Activated naive CD4-positive, alpha-beta T cell treated with Interleukin-2 at 50 U/mL for 16 hours (primary cell): ENCODE data around the gene AFF3.
"Not testable (repeated sequence)": the region's sequence is repeated elsewhere in the genome, so short reads cannot be mapped to it uniquely, and the experiment has no call there.

ENCODE experiments used
- DNase-seq: peaks from one replicate; pipeline ENCODE4 v3.0.0-alpha.2; 2020

Gene AFF3

GRCh38 chr2:100148883-100149282, 6.5 kb upstream of the AFF3 start:
- no peak for DNase-seq

DNA sequence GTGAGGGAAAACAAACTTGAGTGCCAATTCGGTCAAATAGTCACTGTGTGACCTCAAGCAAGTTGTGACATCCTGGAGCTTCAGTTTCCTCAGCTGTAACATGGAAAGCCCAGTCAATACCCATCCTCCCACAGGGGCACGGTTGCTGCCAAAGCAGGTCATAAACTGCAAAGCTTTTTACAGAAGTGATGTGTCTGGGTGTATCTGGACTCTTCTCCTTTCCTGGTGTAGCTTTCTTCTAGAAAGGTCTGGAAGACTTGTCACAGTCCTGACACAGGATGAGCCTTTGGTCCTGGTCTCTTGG, 4.2 kb upstream of the AFF3 start:
- no peak for DNase-seq

DNA sequence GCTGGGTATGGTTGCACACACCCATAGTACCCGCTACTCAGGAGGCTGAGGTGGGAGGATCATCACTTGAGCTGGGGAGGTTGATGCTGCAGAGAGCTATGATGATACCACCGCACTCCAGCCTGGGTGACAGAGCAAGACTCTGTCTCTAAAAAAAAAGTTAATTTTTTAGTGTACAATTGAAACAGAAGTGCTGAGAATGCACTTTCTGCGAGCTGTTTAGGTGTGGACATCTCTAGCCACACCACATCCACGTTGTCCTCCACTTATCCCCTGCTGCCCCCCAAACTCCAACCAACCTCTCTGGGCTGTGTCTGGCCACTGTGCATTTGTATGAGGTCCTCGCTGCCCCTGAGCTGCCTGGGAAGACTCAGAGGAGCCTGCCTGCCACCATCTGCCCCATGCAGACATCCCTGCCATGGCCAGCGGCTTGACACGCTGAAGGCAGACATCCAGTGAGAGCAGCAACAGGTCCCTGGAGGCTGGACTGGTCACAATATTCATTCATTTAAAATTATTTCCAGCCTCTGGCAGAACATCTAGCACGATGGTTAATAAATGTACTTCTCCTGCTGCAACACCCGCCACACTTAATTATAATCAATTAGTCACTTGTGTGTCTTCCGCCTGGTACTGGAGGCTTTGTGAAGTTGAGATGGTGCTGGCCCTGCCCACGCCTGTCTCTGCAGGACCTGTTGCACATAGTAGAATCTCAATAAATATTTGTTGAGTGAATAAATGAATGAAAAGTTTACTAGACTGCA, 3.7 kb upstream of the AFF3 start:
- DNase-seq = no peak

- no peak for DNase-seq
Measured at GRCh38 chr2:100143286-100143685, 896 bp upstream of the AFF3 start.

- no peak for DNase-seq
Measured at GRCh38 chr2:100141906-100142305, 484 bp downstream of the AFF3 start.

- no peak for DNase-seq
Measured at GRCh38 chr2:100140582-100140981, 1.8 kb downstream of the AFF3 start.

GRCh38 chr2:100137866-100138570, 4.4 kb downstream of the AFF3 start:
- no peak for DNase-seq

GRCh38 chr2:100137318-100137717, 5.1 kb downstream of the AFF3 start:
- no peak for DNase-seq

DNA sequence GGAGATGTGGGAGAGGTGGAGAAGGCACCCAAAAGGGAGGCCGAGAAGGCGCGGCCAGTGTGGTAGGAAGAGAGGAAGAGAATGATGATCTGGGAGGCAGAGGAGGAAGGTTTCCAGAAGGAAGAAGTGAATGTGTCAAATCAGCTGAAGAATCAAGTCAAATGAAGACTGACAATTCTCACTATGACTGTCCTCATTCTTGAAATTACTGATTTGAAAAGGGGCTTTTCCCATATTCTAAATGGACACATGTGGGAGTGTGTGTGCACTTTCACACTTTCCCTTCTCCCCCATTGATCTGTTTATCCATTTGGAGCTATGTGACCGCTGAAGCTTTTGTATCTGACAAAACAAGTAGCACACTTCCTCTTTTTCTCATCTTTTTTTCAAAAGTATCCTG, 6.1 kb downstream of the AFF3 start:
- DNase-seq = no peak

DNA sequence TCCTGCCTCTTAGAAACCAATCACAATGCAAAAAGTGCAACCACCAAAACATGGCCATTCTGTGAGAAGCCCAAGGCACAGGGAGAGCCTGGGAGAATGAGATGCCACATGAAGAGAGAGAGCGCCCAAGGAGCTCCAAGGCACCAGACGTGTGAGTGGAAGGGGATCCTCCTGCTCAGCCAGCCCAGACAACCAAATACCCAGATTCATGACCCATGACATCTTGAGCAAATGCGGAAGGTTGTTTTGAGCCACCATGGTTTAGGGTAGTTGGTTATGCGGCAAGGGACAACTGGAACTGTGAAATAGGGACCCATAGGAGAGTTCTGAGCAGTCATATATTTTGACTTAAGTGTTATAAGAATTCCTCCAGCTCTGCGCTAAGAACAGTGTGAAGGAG, 7.0 kb downstream of the AFF3 start:
- DNase-seq = no peak

GRCh38 chr2:100130595-100131391, 11.6 kb downstream of the AFF3 start:
- DNase-seq = no peak

- DNase-seq = no peak
Measured at GRCh38 chr2:100126897-100127401, 15.4 kb downstream of the AFF3 start.

DNA sequence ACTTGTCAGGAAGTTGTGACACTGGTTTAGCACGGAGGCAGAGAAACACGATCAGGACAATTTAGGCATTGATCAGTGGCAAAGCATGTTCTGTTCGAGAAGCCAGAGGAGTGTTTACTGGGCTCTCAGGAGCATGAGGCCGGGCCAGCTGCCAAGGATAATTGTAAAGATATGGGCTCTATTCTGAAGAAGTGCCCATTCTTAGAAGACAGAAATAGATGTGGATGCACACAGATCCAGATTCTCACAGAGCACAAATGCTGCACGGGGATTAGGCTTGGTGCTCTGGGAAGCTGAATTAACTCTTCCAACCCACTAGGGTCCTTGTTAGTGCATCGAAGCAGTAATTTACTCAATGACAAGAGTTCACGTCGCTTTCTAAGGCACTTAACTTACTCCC, 16.2 kb downstream of the AFF3 start:
- no peak for DNase-seq

DNA sequence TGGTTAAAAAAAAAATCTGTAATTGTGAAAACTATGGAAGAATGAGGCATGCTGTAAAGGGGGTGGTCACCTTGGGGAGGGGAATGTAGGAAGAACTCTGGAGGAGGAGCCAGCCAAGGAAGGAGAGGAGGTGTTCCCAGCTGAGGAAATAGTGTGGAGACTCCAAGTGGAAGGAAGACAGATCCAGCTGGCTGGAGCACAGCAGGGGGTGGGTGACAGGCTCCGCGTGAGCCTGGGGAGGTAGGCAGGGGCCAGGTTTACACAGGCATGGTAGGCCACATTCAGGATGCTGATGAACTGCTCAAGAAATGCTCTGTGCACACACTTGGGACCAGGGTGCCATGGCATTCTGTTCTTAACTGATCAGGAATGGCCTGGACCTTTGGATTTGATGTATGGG, 16.8 kb downstream of the AFF3 start:
- no peak for DNase-seq

GRCh38 chr2:100124761-100125160, 17.6 kb downstream of the AFF3 start:
- DNase-seq = no peak

- no peak for DNase-seq
Measured at GRCh38 chr2:100121124-100121718, 21.2 kb downstream of the AFF3 start.

DNA sequence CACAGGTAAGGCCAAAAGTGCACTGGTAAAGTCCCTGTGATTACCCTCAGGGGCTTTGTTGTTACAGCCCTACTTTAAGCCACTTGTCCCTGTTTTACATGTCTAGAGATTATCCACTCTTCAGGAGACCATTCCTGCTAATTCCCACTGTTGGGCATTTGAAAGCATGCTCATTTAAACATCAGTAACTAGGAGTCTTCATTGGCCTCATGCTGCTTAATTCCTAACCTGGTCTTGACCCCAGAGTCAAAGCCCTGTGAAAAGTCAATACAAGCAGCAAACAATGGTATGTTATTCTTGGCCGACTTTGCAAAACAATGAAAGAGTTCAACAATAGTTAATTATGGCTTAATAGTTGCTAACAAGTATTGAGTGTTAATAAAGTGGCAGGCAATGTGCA, 23.2 kb downstream of the AFF3 start:
- DNase-seq = no peak

DNA sequence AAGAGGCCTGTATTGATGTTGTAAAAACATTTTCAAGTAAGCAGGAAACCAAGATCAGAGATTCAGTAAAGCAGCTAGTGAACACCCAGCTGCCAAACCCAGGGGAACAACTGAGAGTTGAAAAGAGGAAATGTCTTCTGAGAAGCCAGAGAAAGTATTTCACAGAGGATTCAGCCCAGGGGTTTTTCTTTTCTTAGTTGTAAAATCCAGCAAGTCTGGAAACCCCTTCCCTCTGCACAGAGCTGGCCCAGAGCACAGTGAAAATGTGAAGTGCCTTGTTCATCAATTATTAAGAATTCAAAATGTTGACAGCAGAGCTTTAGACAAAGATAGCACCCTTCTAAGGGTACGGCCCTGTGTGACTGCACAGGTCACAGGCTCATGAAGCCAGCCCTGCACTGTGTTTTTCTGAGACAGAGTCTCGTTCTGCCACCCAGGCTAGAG, 28.4 kb downstream of the AFF3 start:
- DNase-seq = no peak

- DNase-seq = no peak
Measured at GRCh38 chr2:100110614-100111000, 31.8 kb downstream of the AFF3 start.

- DNase-seq = no peak
Measured at GRCh38 chr2:100109986-100110613, 32.3 kb downstream of the AFF3 start.

DNA sequence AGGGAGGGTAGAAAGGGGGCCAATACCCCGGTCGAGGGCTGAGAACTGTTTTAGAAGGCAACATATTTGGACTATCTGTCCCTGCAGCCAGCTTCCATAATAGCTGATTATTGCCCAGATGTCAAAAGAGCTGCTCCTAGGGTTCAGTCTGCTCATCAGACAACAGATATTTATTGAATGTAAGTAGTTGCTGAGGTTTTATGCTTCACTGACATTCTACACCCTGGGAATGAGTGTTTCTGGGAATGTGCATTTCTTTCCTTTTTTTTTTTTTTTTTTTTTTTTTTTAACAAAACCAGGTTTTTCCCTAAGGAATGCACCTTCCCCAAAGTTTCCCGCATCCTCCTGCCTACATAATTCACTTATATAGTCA, 33.8 kb downstream of the AFF3 start:
- DNase-seq = not testable (repeated sequence)

DNA sequence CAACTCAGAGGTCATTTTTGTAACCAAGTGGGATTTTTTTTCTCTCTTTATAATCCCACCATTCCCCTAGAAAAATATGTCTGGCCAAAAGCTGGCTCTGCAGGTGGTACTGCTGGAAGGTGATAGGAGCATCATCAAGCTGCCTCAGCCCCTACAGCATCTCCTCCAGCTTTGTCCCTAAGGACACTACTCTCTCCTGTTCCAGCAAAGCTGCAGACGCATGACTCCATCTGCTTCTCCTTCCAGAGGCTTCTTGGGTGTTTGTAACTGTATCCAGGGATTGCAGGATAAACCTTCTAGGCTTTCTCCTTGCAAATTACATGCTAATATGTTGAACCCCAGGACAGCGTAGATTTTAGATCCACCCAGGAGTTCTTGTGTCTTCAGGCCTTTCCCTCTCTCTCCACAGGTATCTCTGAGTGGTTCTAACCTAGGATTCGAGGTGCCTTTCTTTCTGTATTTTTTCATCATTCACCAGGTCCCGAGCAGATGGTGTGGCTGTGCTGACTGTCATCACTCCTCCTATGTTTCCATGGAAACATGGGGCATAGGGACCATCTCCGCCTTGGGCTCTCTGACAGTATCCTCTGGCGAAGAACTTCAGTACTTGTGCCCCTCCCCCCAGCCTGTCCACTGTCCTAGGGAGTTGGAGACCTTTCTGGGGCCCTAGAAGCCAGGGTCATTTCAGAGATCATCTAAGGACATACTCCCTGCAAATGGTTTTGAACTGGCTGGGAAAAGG, 34.3 kb downstream of the AFF3 start:
- no peak for DNase-seq
